ENCODE data around the gene VAV1. TPM values are rescaled to one million over a fixed set of nuclear protein-coding genes. Genes with fewer than 3 reads are reported as not detected.

VAV1 gene
- total and polyA plus RNA-seq, 10 of the 15 experiments (the other 5 are each of a cell fraction or from before 2014, with no cell fraction given), result 1.6 to 76.8 (median 40.7) TPM

DNA sequence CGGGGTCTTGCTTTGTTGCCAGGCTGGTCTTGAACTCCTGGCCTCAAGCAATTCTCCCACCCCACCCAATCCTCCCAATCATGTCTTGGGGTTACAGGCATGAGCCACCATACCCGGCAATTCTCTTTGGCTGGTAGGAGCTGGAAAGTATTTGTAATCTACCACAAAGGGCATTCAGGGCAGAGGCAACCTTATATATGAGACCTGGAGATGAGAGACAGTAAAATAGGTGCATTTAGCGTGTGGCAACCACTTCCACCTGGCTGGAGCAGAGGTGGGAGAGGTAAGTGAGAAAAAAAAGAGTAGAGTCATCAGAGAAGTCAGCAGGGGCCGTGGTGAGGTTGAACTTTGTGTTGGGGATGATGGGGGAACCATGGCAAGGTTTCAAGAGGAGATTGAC is 36.8 kb downstream of the VAV1 start:
- H3K79me2 ChIP-seq (ENCODE audit: control insufficient read depth, insufficient read depth, low read length), result peaks cover 35% of the 10 kb centered on the region
- 96% methylated on average over 4 of the region's 4 CpGs for WGBS (ENCODE audit: insufficient coverage, insufficient replicate concordance, low lambda C conversion rate, missing lambda C conversion rate)
- DNase-seq (ENCODE audit: low read depth, low spot score), result no peak

DNA sequence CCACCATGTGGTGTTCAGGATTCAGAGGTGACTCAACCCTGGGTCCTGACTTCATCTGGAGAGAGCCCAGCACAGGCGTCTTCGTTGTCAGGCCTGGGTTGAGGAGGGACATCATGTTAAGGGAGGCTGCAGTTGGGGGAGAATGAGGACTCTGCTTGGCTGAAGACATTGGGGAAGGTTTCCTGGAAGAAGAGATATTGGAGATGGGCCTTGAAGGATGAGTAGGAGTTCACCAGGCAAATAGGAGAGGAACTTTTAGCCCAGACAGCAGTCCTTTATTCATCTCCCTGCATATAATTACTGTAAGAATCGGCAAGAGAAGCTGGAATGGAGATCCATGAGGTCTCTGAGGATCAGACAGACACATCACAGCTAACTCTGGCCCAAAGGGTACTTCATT is 38.9 kb downstream of the VAV1 start:
- Histone ChIP-seq H3K4me2 (ENCODE audit: control insufficient read depth, insufficient read depth) (no peak overlapping the region), H4K20me1 (ENCODE audit: control insufficient read depth, insufficient read depth) (no peaks in the 10 kb centered on the region), H2AFZ (ENCODE audit: control insufficient read depth, low read depth, low read length) (no peak overlapping the region), H3K9me3 (replicated peaks; ENCODE audit: control insufficient read depth, insufficient read depth, low read length) (peaks cover 4% of the 10 kb centered on the region), H3K4me3 (no peak overlapping the region), H3K9ac (ENCODE audit: control insufficient read depth, insufficient read depth, low read length) (no peak overlapping the region), H3K27ac (ENCODE audit: control insufficient read depth, insufficient read depth) (no peak overlapping the region), H3K27me3 (replicated peaks in 1 of 2; ENCODE audit: control insufficient read depth in 2 of 2, insufficient read depth in 2 of 2, low read length in 1 of 2) (no peaks in the 10 kb centered on the region), H3K36me3 (ENCODE audit: control insufficient read depth in 2 of 2, insufficient read depth in 2 of 2, low read length in 1 of 2) (peaks cover 7 to 11% of the 10 kb centered on the region in 2 experiments), H3K79me2 (ENCODE audit: control insufficient read depth, insufficient read depth, low read length) (peaks cover 35% of the 10 kb centered on the region), H3K4me1 (ENCODE audit: control insufficient read depth, insufficient read depth, low read length) (no peaks in the 10 kb centered on the region)
- intact Hi-C loops (cut with micrococcal nuclease; ENCODE audit: unreplicated experiment), result no loop called here
- WGBS (ENCODE audit: insufficient coverage, insufficient replicate concordance, low lambda C conversion rate, missing lambda C conversion rate), result 77% methylated on average over 3 of the region's 3 CpGs
- no peak for DNase-seq (ENCODE audit: low read depth, low spot score)
- RAD21 ChIA-PET (ENCODE audit: unreplicated experiment), result no interaction called here
- in situ Hi-C loops (cut with MboI), result no loop called here
- ATAC-seq, result no peak
- CTCF ChIA-PET, result interaction anchor here (0.6 to 1.0 kb wide), 2 partner anchors 8 to 350 kb away, joined by 3 read pairs; no protein-coding TSS in a partner anchor
- FAIRE-seq, result no peak
- POLR2A ChIA-PET, result interaction anchor here (0.6 kb wide), 1 partner anchor 15 kb away, joined by 3 read pairs; no protein-coding TSS in a partner anchor
- no TSS peak for BruUV-seq (replicated peaks)
- SMC1A ChIA-PET (ENCODE audit: uncharacterized antibody, unreplicated experiment), result interaction anchor here (0.6 kb wide), 2 partner anchors 16 to 39 kb away, joined by 3 read pairs; partner anchors contain the start of gene VAV1
- TF ChIP-seq NRF1 (conservative IDR thresholded peaks at IDR 0.05; ENCODE audit: low read depth, low read length) (no peak), TCF3 (IDR thresholded peaks at IDR 0.05; ENCODE audit: borderline replicate concordance, insufficient read depth, low read depth, low read length) (no peak), MYB (IDR thresholded peaks at IDR 0.05; ENCODE audit: borderline replicate concordance, low read depth, low read length) (no peak), FOS (IDR thresholded peaks at IDR 0.05; ENCODE audit: borderline replicate concordance, extremely low read depth, insufficient read length) (no peak), BMI1 (IDR thresholded peaks at IDR 0.05; ENCODE audit: borderline replicate concordance) (no peak), JUNB (IDR thresholded peaks at IDR 0.05) (no peak)
- TF ChIP-seq, protein P1, sequence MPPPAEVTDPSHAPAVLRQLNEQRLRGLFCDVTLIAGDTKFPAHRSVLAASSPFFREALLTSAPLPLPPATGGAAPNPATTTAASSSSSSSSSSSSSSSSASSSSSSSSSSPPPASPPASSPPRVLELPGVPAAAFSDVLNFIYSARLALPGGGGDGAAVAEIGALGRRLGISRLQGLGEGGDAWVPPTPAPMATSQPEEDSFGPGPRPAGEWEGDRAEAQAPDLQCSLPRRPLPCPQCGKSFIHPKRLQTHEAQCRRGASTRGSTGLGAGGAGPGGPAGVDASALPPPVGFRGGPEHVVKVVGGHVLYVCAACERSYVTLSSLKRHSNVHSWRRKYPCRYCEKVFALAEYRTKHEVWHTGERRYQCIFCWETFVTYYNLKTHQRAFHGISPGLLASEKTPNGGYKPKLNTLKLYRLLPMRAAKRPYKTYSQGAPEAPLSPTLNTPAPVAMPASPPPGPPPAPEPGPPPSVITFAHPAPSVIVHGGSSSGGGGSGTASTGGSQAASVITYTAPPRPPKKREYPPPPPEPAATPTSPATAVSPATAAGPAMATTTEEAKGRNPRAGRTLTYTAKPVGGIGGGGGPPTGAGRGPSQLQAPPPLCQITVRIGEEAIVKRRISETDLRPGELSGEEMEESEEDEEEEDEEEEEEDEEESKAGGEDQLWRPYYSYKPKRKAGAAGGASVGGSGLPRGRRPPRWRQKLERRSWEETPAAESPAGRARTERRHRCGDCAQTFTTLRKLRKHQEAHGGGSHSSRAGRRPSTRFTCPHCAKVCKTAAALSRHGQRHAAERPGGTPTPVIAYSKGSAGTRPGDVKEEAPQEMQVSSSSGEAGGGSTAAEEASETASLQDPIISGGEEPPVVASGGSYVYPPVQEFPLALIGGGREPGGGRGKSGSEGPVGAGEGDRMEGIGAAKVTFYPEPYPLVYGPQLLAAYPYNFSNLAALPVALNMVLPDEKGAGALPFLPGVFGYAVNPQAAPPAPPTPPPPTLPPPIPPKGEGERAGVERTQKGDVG (CRISPR knock-in tag; IDR thresholded peaks at IDR 0.05), result no peak

More for the DNA sequence above, 36.8 kb downstream of the VAV1 start:
- H3K9ac ChIP-seq (ENCODE audit: control insufficient read depth, insufficient read depth, low read length), result no peak overlapping the region
- CTCF ChIA-PET, result interaction anchor here (1.3 to 1.5 kb wide), 2 partner anchors 10 to 37 kb away, joined by 4 to 6 read pairs; partner anchors contain the start of gene VAV1
- no peak overlapping the region for H2AFZ ChIP-seq (ENCODE audit: control insufficient read depth, low read depth, low read length)
- no peaks in the 10 kb centered on the region for H4K20me1 ChIP-seq (ENCODE audit: control insufficient read depth, insufficient read depth)
- no peak for ATAC-seq
- POLR2A ChIA-PET, result interaction anchor here (0.6 to 1.1 kb wide), 2 partner anchors 18 to 42 kb away, joined by 3 to 7 read pairs; no protein-coding TSS in a partner anchor
- FAIRE-seq, result no peak
- H3K4me3 ChIP-seq, result no peak overlapping the region
- H3K27me3 ChIP-seq (replicated peaks in 1 of 2; ENCODE audit: control insufficient read depth in 2 of 2, insufficient read depth in 2 of 2, low read length in 1 of 2), result no peaks in the 10 kb centered on the region
- peaks cover 4% of the 10 kb centered on the region for H3K9me3 ChIP-seq (replicated peaks; ENCODE audit: control insufficient read depth, insufficient read depth, low read length)
- H3K27ac ChIP-seq (ENCODE audit: control insufficient read depth, insufficient read depth), result no peak overlapping the region
- BruUV-seq (replicated peaks), result no TSS peak
- no peaks in the 10 kb centered on the region for H3K4me1 ChIP-seq (ENCODE audit: control insufficient read depth, insufficient read depth, low read length)
- SMC1A ChIA-PET (ENCODE audit: uncharacterized antibody, unreplicated experiment), result interaction anchor here (0.6 kb wide), 1 partner anchor 40 kb away, joined by 3 read pairs; no protein-coding TSS in a partner anchor
- H3K4me2 ChIP-seq (ENCODE audit: control insufficient read depth, insufficient read depth), result no peak overlapping the region
- in situ Hi-C loops (cut with MboI) (no loop called here), intact Hi-C loops (cut with micrococcal nuclease; ENCODE audit: unreplicated experiment) (no loop called here)
- TF ChIP-seq ZNF622 (IDR thresholded peaks at IDR 0.05) (no peak), STAT3 (IDR thresholded peaks at IDR 0.05; ENCODE audit: low read depth, low read length) (no peak), CBFB (IDR thresholded peaks at IDR 0.05; ENCODE audit: low read depth) (no peak), POU2F2 (IDR thresholded peaks at IDR 0.05; ENCODE audit: borderline replicate concordance, low read depth, low read length) (no peak), RB1 (IDR thresholded peaks at IDR 0.05; ENCODE audit: borderline replicate concordance) (no peak), RFX5 (IDR thresholded peaks at IDR 0.05; ENCODE audit: low read depth, low read length) (no peak), SRF (IDR thresholded peaks at IDR 0.05; ENCODE audit: low read depth in 2 of 2, low read length in 2 of 2) (no peak)
- RAD21 ChIA-PET (ENCODE audit: unreplicated experiment), result interaction anchor here (1.2 kb wide), 1 partner anchor 8 kb away, joined by 3 read pairs; no protein-coding TSS in a partner anchor
- H3K36me3 ChIP-seq (ENCODE audit: control insufficient read depth in 2 of 2, insufficient read depth in 2 of 2, low read length in 1 of 2), result peaks cover 5 to 6% of the 10 kb centered on the region in 2 experiments; a peak in 3 of 4 replicates

Measured in GM12878 (cell line).